CD14-positive monocyte (primary cell): Measurements from ENCODE around the gene USP20. TPM values are rescaled to one million over a fixed set of nuclear protein-coding genes. Genes with fewer than 3 reads are reported as not detected.
A peak's percentile ranks its signal among the peaks of the same experiment; 100 is the strongest.

Source experiments
- DNase-seq, 3 donors: peaks; one replicate each; pipeline ENCODE4 v3.0.0-alpha.2; 2011 to 2022
- H2AFZ ChIP-seq: 2 replicates; pipeline ENCODE4 v1.6.0; 2012; ENCODE audit warnings: mild to moderate bottlenecking, low read depth, low read length, inconsistent platforms; ENCODE audit not compliant: insufficient read depth, poor library complexity, severe bottlenecking
- H3K27ac ChIP-seq, 2 donors: 1 replicate in 1 of 2; 2 replicates in 1 of 2; pipeline ENCODE4 v1.5.1; 2012 to 2013; ENCODE audit warnings: low read length in 2 of 2, control low read depth in 1 of 2, inconsistent platforms in 1 of 2, low read depth in 1 of 2, mild to moderate bottlenecking in 1 of 2
- H3K27me3 ChIP-seq, 2 donors: one replicate each; pipeline versions ENCODE4 v1.6.0 to v1.6.1; 2011 to 2013; ENCODE audit warnings: low read length in 2 of 2; ENCODE audit not compliant: control insufficient read depth in 2 of 2, insufficient read depth in 2 of 2
- H3K36me3 ChIP-seq, 2 donors: replicated peaks in 1 of 2; 1 replicate in 1 of 2; 2 replicates in 1 of 2; pipeline versions ENCODE4 v1.5.1 to v1.6.1; 2012 to 2013; ENCODE audit warnings: low read length in 2 of 2, control low read depth in 1 of 2, inconsistent platforms in 1 of 2, mild to moderate bottlenecking in 1 of 2; ENCODE audit not compliant: insufficient read depth in 2 of 2, control insufficient read depth in 1 of 2
- H3K4me1 ChIP-seq, 2 donors: 1 replicate in 1 of 2; 2 replicates in 1 of 2; pipeline versions ENCODE4 v1.5.1 to v1.6.1; 2012 to 2013; ENCODE audit warnings: low read length in 2 of 2, control low read depth in 1 of 2, inconsistent platforms in 1 of 2, mild to moderate bottlenecking in 1 of 2, moderate library complexity in 1 of 2; ENCODE audit not compliant: insufficient read depth in 2 of 2, control insufficient read depth in 1 of 2
- H3K4me2 ChIP-seq: replicated peaks from 2 replicates; pipeline ENCODE3; 2012; ENCODE audit warnings: low read length, moderate library complexity, mild to moderate bottlenecking; ENCODE audit not compliant: poor library complexity, severe bottlenecking; ENCODE audit errors: extremely low read depth
- H3K4me3 ChIP-seq, 3 experiments: fragments of 200-600 bp in 1 of 3; sonication (generic) in 1 of 3; replicated peaks in 1 of 3; 1 replicate in 2 of 3; 2 replicates in 1 of 3; pipeline ENCODE4 v1.5.1; 2011 to 2013; ENCODE audit warnings: low read length in 3 of 3, mild to moderate bottlenecking in 3 of 3, control low read depth in 2 of 3, low read depth in 2 of 3, inconsistent platforms in 1 of 3, moderate library complexity in 1 of 3
- H3K79me2 ChIP-seq: 2 replicates; pipeline ENCODE4 v1.6.0; 2012; ENCODE audit warnings: mild to moderate bottlenecking, control low read depth, inconsistent platforms, low read length, moderate library complexity; ENCODE audit not compliant: insufficient read depth
- H3K9ac ChIP-seq: 2 replicates; pipeline ENCODE4 v1.6.0; 2017; ENCODE audit warnings: low read length, mild to moderate bottlenecking; ENCODE audit not compliant: insufficient read depth, poor library complexity, severe bottlenecking
- H3K9me3 ChIP-seq, 2 donors: replicated peaks in 1 of 2; 1 replicate in 1 of 2; 2 replicates in 1 of 2; pipeline versions ENCODE4 v1.5.1 to v1.6.1; 2012 to 2013; ENCODE audit warnings: low read length in 2 of 2, control low read depth in 1 of 2; ENCODE audit not compliant: control insufficient read depth in 1 of 2, insufficient read depth in 1 of 2
- H4K20me1 ChIP-seq: 2 replicates; pipeline ENCODE4 v1.6.0; 2012; ENCODE audit warnings: mild to moderate bottlenecking, low read length, control low read depth, moderate library complexity; ENCODE audit not compliant: insufficient read depth
- H3K27ac Mint-ChIP-seq, 7 donors: one replicate each; pipeline ENCODE4 v1.8.0; 2020; ENCODE audit warnings: mild to moderate bottlenecking in 7 of 7, mixed read lengths in 7 of 7, moderate library complexity in 6 of 7, inconsistent platforms in 2 of 7
- H3K27me3 Mint-ChIP-seq, 3 donors: one replicate each; pipeline ENCODE4 v1.8.0; 2021 to 2022; ENCODE audit warnings: low read depth in 3 of 3, mild to moderate bottlenecking in 3 of 3, mixed read lengths in 3 of 3, moderate library complexity in 3 of 3, inconsistent platforms in 1 of 3
- H3K36me3 Mint-ChIP-seq, 2 donors: one replicate each; pipeline ENCODE4 v1.8.0; 2020; ENCODE audit warnings: mixed read lengths in 2 of 2, inconsistent platforms in 1 of 2, mild to moderate bottlenecking in 1 of 2
- H3K4me1 Mint-ChIP-seq: one replicate; pipeline ENCODE4 v1.8.0; 2020; ENCODE audit warnings: mild to moderate bottlenecking, mixed read lengths
- H3K4me3 Mint-ChIP-seq, 2 donors: one replicate each; pipeline ENCODE4 v1.8.0; 2020; ENCODE audit warnings: mild to moderate bottlenecking in 2 of 2, mixed read lengths in 2 of 2, moderate library complexity in 1 of 2
- H3K9me3 Mint-ChIP-seq, 7 donors: one replicate each; pipeline ENCODE4 v1.8.0; 2020 to 2022; ENCODE audit warnings: mixed read lengths in 7 of 7, mild to moderate bottlenecking in 6 of 7, moderate library complexity in 6 of 7, inconsistent platforms in 2 of 7
- WGBS: methylation state at CpG from one replicate; pipeline ENCODE4 v1.1.5; 2013; ENCODE audit warnings: missing lambda C conversion rate; ENCODE audit not compliant: insufficient coverage; 5-methylcytosine and 5-hydroxymethylcytosine counted together
- intact Hi-C, 2 donors: fragments of 100-400 bp; cut with micrococcal nuclease; formaldehyde crosslinking; loops; one replicate each; pipeline versions ENCODE4 v1.15.0 to v1.15.1; 2023
- polyA plus RNA-seq, 3 donors: library from polyadenylated mRNA; depleted of rRNA in 1 of 3; unstranded in 2 of 3; stranded (reverse) in 1 of 3; fragments of 300-500 nt in 2 of 3; fragments of >200 nt in 1 of 3; fragmentation: Illumina TruSeq in 2 of 3; gene quantifications; 1 replicate in 2 of 3; 2 replicates in 1 of 3; pipeline ENCODE4 v1.2.3, GENCODE V29; 2012 to 2021
- TF ChIP-seq, protein P1 (sequence below): fragments of 200-600 bp; IDR thresholded peaks from one replicate; pipeline ENCODE4 v1.8.0; 2022; ENCODE audit warnings: antibody characterized with exemption, mild to moderate bottlenecking

Gene USP20
- polyA plus RNA-seq, 3 donors = 2.7 to 30.0 (median 5.2) TPM

DNA sequence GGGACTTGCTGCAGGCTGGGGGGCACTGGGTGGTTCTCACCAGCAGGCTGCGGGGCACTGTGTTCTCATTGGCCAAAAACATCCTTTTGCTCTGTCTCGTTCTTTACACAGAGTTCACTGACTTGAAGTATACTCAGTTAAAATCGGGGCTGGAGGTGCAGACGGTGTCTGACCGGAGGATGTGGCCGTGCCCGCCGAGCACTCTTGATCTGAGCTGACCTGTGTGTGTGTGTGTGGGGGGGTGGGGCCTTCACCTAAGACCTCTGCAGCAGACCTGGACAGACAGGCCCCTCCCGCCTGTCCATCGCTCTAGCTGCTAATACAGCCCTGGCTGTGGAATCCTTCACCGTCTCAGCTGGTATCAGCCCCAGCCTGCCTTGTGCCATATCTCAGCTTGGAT, 25.1 kb upstream of the USP20 start:
- no peaks in the 10 kb centered on the region for H3K27me3 ChIP-seq
- no peak overlapping the region for H3K27ac ChIP-seq
- H3K79me2 ChIP-seq = peaks cover 59% of the 10 kb centered on the region
- no peak overlapping the region for H3K9ac ChIP-seq
- peaks cover 20 to 21% of the 10 kb centered on the region in 2 donors for H3K4me1 ChIP-seq
- H3K36me3 ChIP-seq = peaks cover 66 to 76% of the 10 kb centered on the region in 2 donors
- intact Hi-C loops = no loop called here
- TF ChIP-seq, protein P1, sequence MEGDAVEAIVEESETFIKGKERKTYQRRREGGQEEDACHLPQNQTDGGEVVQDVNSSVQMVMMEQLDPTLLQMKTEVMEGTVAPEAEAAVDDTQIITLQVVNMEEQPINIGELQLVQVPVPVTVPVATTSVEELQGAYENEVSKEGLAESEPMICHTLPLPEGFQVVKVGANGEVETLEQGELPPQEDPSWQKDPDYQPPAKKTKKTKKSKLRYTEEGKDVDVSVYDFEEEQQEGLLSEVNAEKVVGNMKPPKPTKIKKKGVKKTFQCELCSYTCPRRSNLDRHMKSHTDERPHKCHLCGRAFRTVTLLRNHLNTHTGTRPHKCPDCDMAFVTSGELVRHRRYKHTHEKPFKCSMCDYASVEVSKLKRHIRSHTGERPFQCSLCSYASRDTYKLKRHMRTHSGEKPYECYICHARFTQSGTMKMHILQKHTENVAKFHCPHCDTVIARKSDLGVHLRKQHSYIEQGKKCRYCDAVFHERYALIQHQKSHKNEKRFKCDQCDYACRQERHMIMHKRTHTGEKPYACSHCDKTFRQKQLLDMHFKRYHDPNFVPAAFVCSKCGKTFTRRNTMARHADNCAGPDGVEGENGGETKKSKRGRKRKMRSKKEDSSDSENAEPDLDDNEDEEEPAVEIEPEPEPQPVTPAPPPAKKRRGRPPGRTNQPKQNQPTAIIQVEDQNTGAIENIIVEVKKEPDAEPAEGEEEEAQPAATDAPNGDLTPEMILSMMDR = no peak
- no peak overlapping the region for H3K4me2 ChIP-seq
- no peak overlapping the region for H3K4me3 ChIP-seq
- no peaks in the 10 kb centered on the region for H3K9me3 ChIP-seq
- no peak for DNase-seq
- no peak overlapping the region for H3K27ac Mint-ChIP-seq
- H3K4me3 Mint-ChIP-seq = no peak overlapping the region
- 100% methylated on average over 6 of the region's 11 CpGs for WGBS
- H4K20me1 ChIP-seq = peaks cover 77% of the 10 kb centered on the region
- no peak overlapping the region for H2AFZ ChIP-seq
- H3K4me1 Mint-ChIP-seq = peaks cover 32% of the 10 kb centered on the region
- H3K27me3 Mint-ChIP-seq = peaks cover 0 to 1% (median 0%) of the 10 kb centered on the region in 3 donors
- peaks cover 59 to 80% of the 10 kb centered on the region in 2 donors for H3K36me3 Mint-ChIP-seq
- peaks cover 0 to 3% (median 0%) of the 10 kb centered on the region in 7 donors for H3K9me3 Mint-ChIP-seq

DNA sequence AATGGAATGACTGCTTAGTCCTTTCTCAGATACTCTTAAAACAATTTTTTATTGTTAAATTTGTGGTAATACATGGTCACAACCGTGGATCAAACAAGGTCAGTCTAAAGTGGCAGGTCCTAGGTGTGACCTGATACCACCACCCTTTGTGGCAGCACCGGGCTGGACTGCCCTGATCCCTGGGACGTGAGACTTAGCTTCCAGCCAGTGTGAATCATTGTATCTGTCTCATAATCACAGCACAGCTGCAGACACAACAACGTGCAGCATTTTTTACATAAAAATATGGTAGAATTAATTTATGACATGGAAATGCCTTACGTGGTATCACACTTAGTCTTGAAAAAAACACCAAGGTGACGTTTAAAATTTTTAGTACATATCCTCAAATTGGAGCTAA, 24.5 kb upstream of the USP20 start:
- TF ChIP-seq, protein P1 = no peak
- no peak overlapping the region for H3K4me2 ChIP-seq
- H3K27ac ChIP-seq = no peak overlapping the region
- H3K9me3 Mint-ChIP-seq = peaks cover 0 to 3% (median 0%) of the 10 kb centered on the region in 7 donors
- WGBS = no CpG with 5 or more reads among the region's 6 CpGs
- H3K4me1 ChIP-seq = peaks cover 14% of the 10 kb centered on the region in 2 donors
- H3K4me3 Mint-ChIP-seq = no peak overlapping the region
- no peak overlapping the region for H3K9ac ChIP-seq
- intact Hi-C loops = no loop called here
- peaks cover 66% of the 10 kb centered on the region for H3K79me2 ChIP-seq
- H4K20me1 ChIP-seq = peaks cover 84% of the 10 kb centered on the region
- no peak for DNase-seq
- H3K27me3 Mint-ChIP-seq = peaks cover 0 to 1% (median 0%) of the 10 kb centered on the region in 3 donors
- no peaks in the 10 kb centered on the region for H3K27me3 ChIP-seq
- peaks cover 65 to 82% of the 10 kb centered on the region in 2 donors for H3K36me3 Mint-ChIP-seq
- peaks cover 73 to 83% of the 10 kb centered on the region in 2 donors for H3K36me3 ChIP-seq
- peaks cover 26% of the 10 kb centered on the region for H3K4me1 Mint-ChIP-seq
- no peak overlapping the region for H3K4me3 ChIP-seq
- H3K9me3 ChIP-seq = no peaks in the 10 kb centered on the region
- peak overlapping the region in 1 of 7 donors; percentile 30 for H3K27ac Mint-ChIP-seq
- H2AFZ ChIP-seq = no peak overlapping the region
